Endothelial cell of umbilical vein (primary cell): ENCODE data around the gene TARDBP. TPM values are rescaled to one million over a fixed set of nuclear protein-coding genes. Genes with fewer than 3 reads are reported as not detected.
"Not testable (repeated sequence)": the region's sequence is repeated elsewhere in the genome, so short reads cannot be mapped to it uniquely, and the experiment has no call there.

Source experiments
- BruUV-seq: library from RNA; stranded (reverse); fragments of 400-500 nt; replicated peaks from 2 replicates; lab custom pipeline; 2021; lab: Mats Ljungman, UMichigan
- CTCF ChIA-PET: fragments of 300-600, 350-600 bp; sonication (Branson Sonifier 250); formaldehyde crosslinking; loops from one replicate; lab custom pipeline; 2021; ENCODE audit warnings: antibody characterized with exemption, inconsistent platforms; lab: Charles Lee
- POLR2A ChIA-PET: fragments of 300-600, 350-600 bp; sonication (Branson Sonifier 250); formaldehyde crosslinking; loops from one replicate; lab custom pipeline; 2021; ENCODE audit warnings: antibody characterized with exemption, inconsistent platforms; lab: Charles Lee
- DNase-seq: peaks from one replicate; pipeline ENCODE4 v3.0.0-alpha.2; 2011; ENCODE audit warnings: low read depth, low spot score
- FAIRE-seq: peaks from 2 replicates; lab custom pipeline; 2011; peaks lifted over from hg19 to GRCh38; lab: Jason Lieb, UNC
- H2AFZ ChIP-seq: 2 replicates; pipeline ENCODE4 v1.6.0; 2012; ENCODE audit warnings: low read depth, low read length, control low read depth, inconsistent platforms
- H3K27ac ChIP-seq: 2 replicates; pipeline ENCODE4 v1.5.1; 2011; ENCODE audit warnings: low read depth, mild to moderate bottlenecking, control low read depth, low read length, moderate library complexity; ENCODE audit not compliant: insufficient read depth
- H3K27me3 ChIP-seq, 2 experiments: 2 replicates each; pipeline versions ENCODE4 v1.6.0 to v1.6.1; 2011; ENCODE audit warnings: low read length in 2 of 2, mixed read lengths in 1 of 2; ENCODE audit not compliant: control insufficient read depth in 2 of 2, insufficient read depth in 2 of 2
- H3K36me3 ChIP-seq, 2 experiments: 2 replicates in 1 of 2; 3 replicates in 1 of 2; pipeline ENCODE4 v1.5.1; 2011; ENCODE audit warnings: low read length in 2 of 2, mild to moderate bottlenecking in 1 of 2, moderate library complexity in 1 of 2; ENCODE audit not compliant: control insufficient read depth in 2 of 2, insufficient read depth in 2 of 2; ENCODE audit errors: extremely low read depth in 1 of 2
- H3K4me1 ChIP-seq: 3 replicates; pipeline ENCODE4 v1.5.1; 2011; ENCODE audit warnings: mild to moderate bottlenecking, low read length; ENCODE audit not compliant: control insufficient read depth, insufficient read depth; ENCODE audit errors: extremely low read depth
- H3K4me2 ChIP-seq: 2 replicates; pipeline ENCODE4 v1.6.1; 2011; ENCODE audit warnings: low read length, control low read depth, mixed read lengths; ENCODE audit not compliant: insufficient read depth
- H3K4me3 ChIP-seq, 3 experiments: fragments of 200-600 bp in 1 of 3; sonication (generic), shearing (Covaris generic) in 1 of 3; replicated peaks in 1 of 3; 2 replicates each; pipeline ENCODE4 v1.5.1; 2011 to 2016; ENCODE audit warnings: control low read depth in 3 of 3, low read length in 3 of 3, mild to moderate bottlenecking in 2 of 3, inconsistent platforms in 1 of 3, low read depth in 1 of 3, moderate library complexity in 1 of 3; ENCODE audit not compliant: insufficient read depth in 1 of 3
- H3K79me2 ChIP-seq: 2 replicates; pipeline ENCODE4 v1.6.0; 2012; ENCODE audit warnings: low read length, inconsistent platforms; ENCODE audit not compliant: control insufficient read depth, insufficient read depth
- H3K9ac ChIP-seq: replicated peaks from 2 replicates; pipeline ENCODE3; 2011; ENCODE audit warnings: low read length, control low read depth; ENCODE audit not compliant: insufficient read depth; ENCODE audit errors: extremely low read depth
- H3K9me1 ChIP-seq: replicated peaks from 3 replicates; pipeline ENCODE4 v1.6.0; 2011; ENCODE audit warnings: mild to moderate bottlenecking, low read length; ENCODE audit not compliant: control insufficient read depth, insufficient read depth; ENCODE audit errors: extremely low read depth
- H3K9me3 ChIP-seq: replicated peaks from 2 replicates; pipeline ENCODE4 v1.5.1; 2012; ENCODE audit warnings: low read length, inconsistent platforms; ENCODE audit not compliant: control insufficient read depth, insufficient read depth
- H4K20me1 ChIP-seq: replicated peaks from 2 replicates; pipeline ENCODE3; 2011; ENCODE audit warnings: mild to moderate bottlenecking, low read length; ENCODE audit not compliant: control insufficient read depth, insufficient read depth; ENCODE audit errors: extremely low read depth
- EZH2 ChIP-seq: IDR thresholded peaks from 2 replicates; pipeline ENCODE4 v1.6.1; 2012; ENCODE audit warnings: borderline replicate concordance, low read depth, mild to moderate bottlenecking, moderate library complexity, low read length, inconsistent platforms; ENCODE audit not compliant: severe bottlenecking
- MYC ChIP-seq: IDR thresholded peaks from one replicate; pipeline ENCODE4 v1.6.1; 2011; ENCODE audit warnings: mild to moderate bottlenecking, low read depth, low read length
- POLR2AphosphoS5 ChIP-seq: IDR thresholded peaks from 2 replicates; pipeline ENCODE4 v1.6.1; 2012; ENCODE audit warnings: low read depth, mild to moderate bottlenecking, control low read depth, low read length, moderate library complexity; ENCODE audit not compliant: insufficient read depth
- dilution Hi-C: fragments of 300-500 bp; cut with MboI; formaldehyde crosslinking; loops from one replicate; pipeline ENCODE4 v1.15.0; 2019; ENCODE audit warnings: low sequenced_read_pairs; ENCODE audit not compliant: extremely low pct_ligation_motif_present
- intact Hi-C: fragments of 100-400 bp; cut with micrococcal nuclease; formaldehyde crosslinking; loops from one replicate; pipeline ENCODE4 v1.10.0; 2022
- polyA plus RNA-seq, 4 experiments: library from polyadenylated mRNA; depleted of rRNA in 3 of 4; stranded (reverse) in 3 of 4; unstranded in 1 of 4; fragments of >200 nt; gene quantifications; 2 replicates each; pipeline versions ENCODE4 v1.2.1 to v1.2.3, GENCODE V29; 2011 to 2012; ENCODE audit warnings: missing spikeins in 1 of 4
- total RNA-seq: library from RNA; stranded (reverse); gene quantifications from 2 replicates; pipeline ENCODE4 v1.2.3, GENCODE V29; 2021

TARDBP gene
- total and polyA plus RNA-seq, 2 donors (not counting 3 experiments of a cell fraction or from before 2014, with no cell fraction given): 106 to 183 TPM

DNA sequence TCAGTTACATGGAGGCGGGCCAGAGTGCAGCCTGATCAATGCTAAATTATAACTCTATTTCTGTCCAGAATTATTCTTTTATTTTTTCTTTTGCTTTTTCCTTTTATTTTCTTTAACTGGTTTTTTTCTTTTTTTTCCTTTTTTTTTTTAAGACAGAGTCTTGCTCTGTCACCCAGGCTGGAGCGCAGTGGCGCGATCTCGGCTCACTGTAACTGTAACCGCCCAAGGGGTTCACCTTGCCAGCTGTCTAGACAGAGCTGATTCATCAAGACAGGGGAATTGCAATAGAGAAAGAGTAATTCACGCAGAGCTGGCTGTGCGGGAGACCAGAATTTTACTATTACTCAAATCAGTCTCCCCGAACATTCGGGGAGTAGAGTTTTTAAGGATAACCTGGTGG is 38.7 kb downstream of the TARDBP start:
- H3K27me3 ChIP-seq, BruUV-seq, H4K20me1 ChIP-seq, FAIRE-seq, H3K36me3 ChIP-seq, H3K9me1 ChIP-seq, H3K79me2 ChIP-seq, H3K9me3 ChIP-seq, H3K4me2 ChIP-seq, dilution Hi-C loops, H3K4me1 ChIP-seq, H2AFZ ChIP-seq, POLR2A ChIA-PET, H3K4me3 ChIP-seq, H3K27ac ChIP-seq, intact Hi-C loops, DNase-seq, H3K9ac ChIP-seq: not testable (repeated sequence)
- CTCF ChIA-PET: interaction anchor here (0.7 to 8.5 kb wide), 2 partner anchors 14 to 66 kb away, joined by 3 to 77 read pairs; no protein-coding TSS in a partner anchor

DNA sequence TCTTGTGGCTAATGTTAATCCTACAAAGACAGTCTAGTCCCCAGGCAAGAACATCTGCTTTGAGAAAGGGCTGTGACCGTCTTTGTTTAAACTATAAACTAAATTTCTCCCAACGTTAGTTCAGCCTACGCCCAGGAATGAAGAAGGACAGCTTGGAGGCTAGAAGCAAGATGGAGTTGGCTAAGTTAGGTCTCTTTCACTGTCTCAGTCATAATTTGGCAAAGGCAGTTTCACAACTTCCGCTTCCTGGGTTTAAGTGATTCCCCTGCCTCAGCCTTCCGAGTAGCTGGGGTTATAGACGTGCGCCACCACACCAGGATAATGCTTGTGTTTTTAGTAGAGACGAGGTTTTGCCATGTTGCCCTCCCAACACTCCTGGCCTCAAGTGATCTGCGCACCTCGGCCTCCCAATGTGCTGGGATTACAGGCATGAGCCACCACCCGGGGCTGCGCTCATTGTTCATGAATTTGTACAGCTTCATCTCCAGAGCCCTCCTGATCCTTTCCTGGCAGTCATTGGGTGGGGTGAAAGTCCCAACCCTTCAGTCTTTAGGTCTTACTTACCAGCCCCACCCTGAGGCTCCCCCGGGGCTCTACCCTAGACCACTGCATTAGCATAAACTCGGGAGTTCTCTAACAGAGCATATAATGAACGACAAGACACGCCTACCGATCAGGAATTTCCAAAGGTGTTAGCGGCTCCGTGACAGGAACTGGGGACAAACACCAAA is 39.5 kb downstream of the TARDBP start:
- FAIRE-seq: no peak
- BruUV-seq: no TSS peak
- TF ChIP-seq POLR2AphosphoS5 (no peak), MYC (no peak), EZH2 (no peak)

More for the DNA sequence above, 39.5 kb downstream of the TARDBP start:
- no peak for DNase-seq
- POLR2A ChIA-PET: no interaction called here
- no peak overlapping the region for H3K4me3 ChIP-seq
- no peak overlapping the region for H2AFZ ChIP-seq
- peaks cover 0 to 9% of the 10 kb centered on the region in 2 experiments for H3K36me3 ChIP-seq
- no peak overlapping the region for H3K27ac ChIP-seq
- no peaks in the 10 kb centered on the region for H3K9me3 ChIP-seq
- no peaks in the 10 kb centered on the region for H3K27me3 ChIP-seq
- H3K4me2 ChIP-seq: no peak overlapping the region
- CTCF ChIA-PET: interaction anchor here (8.5 kb wide), 1 partner anchor 15 kb away, joined by 77 read pairs; no protein-coding TSS in a partner anchor
- no peak overlapping the region for H3K9ac ChIP-seq
- no peaks in the 10 kb centered on the region for H3K9me1 ChIP-seq
- dilution Hi-C loops: no loop called here
- intact Hi-C loops: no loop called here
- H4K20me1 ChIP-seq: no peaks in the 10 kb centered on the region
- H3K79me2 ChIP-seq: no peaks in the 10 kb centered on the region
- no peaks in the 10 kb centered on the region for H3K4me1 ChIP-seq
